ENCODE measurements around the gene CHCT1.
"Not testable (repeated sequence)": the region's sequence is repeated elsewhere in the genome, so short reads cannot be mapped to it uniquely, and the experiment has no call there.

Gene CHCT1

DNA sequence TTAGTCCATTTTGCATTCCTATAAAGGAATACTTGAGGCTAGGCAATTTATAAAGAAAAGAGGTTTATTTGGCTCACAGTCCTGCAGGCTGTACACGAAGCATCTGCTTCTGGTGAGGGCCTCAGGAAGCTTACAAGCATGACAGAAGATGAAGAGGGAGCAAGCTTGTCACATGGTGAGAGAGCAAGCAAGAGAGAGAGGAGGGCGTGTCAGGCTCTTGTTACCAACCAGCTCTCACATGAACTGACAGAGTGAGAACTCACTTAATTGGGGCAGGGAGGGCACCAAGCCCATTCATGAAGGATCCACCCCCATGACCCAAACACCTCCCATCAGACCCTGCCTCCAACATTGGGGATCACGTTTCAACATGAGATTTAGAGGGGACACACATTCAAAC, 1.6 kb downstream of the CHCT1 start:
- H3K27ac ChIP-seq (ENCODE audit: low read length) = no peak overlapping the region
- WGBS (ENCODE audit: insufficient coverage, insufficient read length) = no CpG with 5 or more reads among the region's 3 CpGs
- no peaks in the 10 kb centered on the region for H3K9me3 ChIP-seq (ENCODE audit: control insufficient read depth, insufficient read depth, low read length)

DNA sequence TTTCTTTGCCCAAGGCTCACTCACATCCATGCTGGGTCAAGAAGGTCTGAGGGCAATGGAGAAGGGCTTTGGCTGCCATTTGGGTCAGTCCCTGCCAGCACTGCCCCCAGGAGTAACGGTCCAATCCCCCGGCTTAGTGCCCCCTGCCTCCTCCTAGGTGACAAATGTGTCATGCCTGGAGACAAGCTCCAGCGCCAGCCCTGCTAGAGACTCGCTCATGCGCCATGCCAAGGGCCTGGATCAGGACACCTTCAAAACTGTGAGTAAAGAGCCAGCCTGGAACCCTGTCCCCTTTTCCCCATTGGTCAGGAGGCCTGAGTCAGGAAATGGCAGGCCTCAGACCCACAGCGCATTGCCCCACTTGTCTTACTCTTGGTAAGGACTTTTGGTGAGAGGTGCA, 3.3 kb downstream of the CHCT1 start:
- Histone ChIP-seq H3K9me3 (ENCODE audit: control insufficient read depth, insufficient read depth, low read length) (no peaks in the 10 kb centered on the region), H3K27ac (ENCODE audit: low read length) (no peak overlapping the region), H3K4me3 (ENCODE audit: low read length) (no peak overlapping the region), H3K4me1 (ENCODE audit: control insufficient read depth, insufficient read depth, low read length) (peaks cover 4% of the 10 kb centered on the region), H3K36me3 (ENCODE audit: control insufficient read depth, insufficient read depth, low read length) (no peaks in the 10 kb centered on the region), H3K27me3 (ENCODE audit: control insufficient read depth, insufficient read depth, low read length) (no peaks in the 10 kb centered on the region; the same call in 1 of the 2 replicates)
- no CpG with 5 or more reads among the region's 6 CpGs for WGBS (ENCODE audit: insufficient coverage, insufficient read length)
- DNase-seq (ENCODE audit: low read depth, low spot score) = no peak

More for the DNA sequence above, 1.6 kb downstream of the CHCT1 start:
- H3K36me3 ChIP-seq (ENCODE audit: control insufficient read depth, insufficient read depth, low read length) = no peaks in the 10 kb centered on the region
- no peaks in the 10 kb centered on the region; the same call in 1 of the 2 replicates for H3K27me3 ChIP-seq (ENCODE audit: control insufficient read depth, insufficient read depth, low read length)
- no peak for DNase-seq (ENCODE audit: low read depth, low spot score)
- H3K4me1 ChIP-seq (ENCODE audit: control insufficient read depth, insufficient read depth, low read length) = peaks cover 4% of the 10 kb centered on the region; the same call in 1 of the 2 replicates
- no peak overlapping the region for H3K4me3 ChIP-seq (ENCODE audit: low read length)

DNA sequence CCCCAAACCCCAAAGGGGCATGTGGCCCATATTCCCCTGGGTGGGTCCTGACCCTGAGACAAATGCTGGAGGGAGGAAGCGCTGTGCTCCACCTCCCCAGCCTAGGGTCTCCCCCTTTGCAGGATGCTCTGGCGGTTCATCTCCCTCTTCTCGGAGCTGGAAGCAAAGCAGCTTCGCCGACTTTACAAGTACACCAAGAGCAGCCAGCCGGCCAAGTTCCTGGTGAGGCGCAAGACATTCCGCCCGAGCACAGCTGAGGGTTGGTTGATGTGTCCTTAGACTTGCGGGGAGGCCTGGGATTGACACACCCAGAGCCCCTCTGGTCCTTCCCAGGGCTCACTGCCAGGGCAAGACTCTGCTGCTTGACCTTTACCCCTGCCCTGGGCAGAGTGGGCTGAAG, 4.3 kb downstream of the CHCT1 start:
- H3K9me3 ChIP-seq (ENCODE audit: control insufficient read depth, insufficient read depth, low read length) = no peaks in the 10 kb centered on the region
- peaks cover 4% of the 10 kb centered on the region for H3K4me1 ChIP-seq (ENCODE audit: control insufficient read depth, insufficient read depth, low read length)
- no peaks in the 10 kb centered on the region for H3K36me3 ChIP-seq (ENCODE audit: control insufficient read depth, insufficient read depth, low read length)
- H3K4me3 ChIP-seq (ENCODE audit: low read length) = no peak overlapping the region
- no peaks in the 10 kb centered on the region; the same call in 1 of the 2 replicates for H3K27me3 ChIP-seq (ENCODE audit: control insufficient read depth, insufficient read depth, low read length)
- H3K27ac ChIP-seq (ENCODE audit: low read length) = no peak overlapping the region
- no peak for DNase-seq (ENCODE audit: low read depth, low spot score)
- no CpG with 5 or more reads among the region's 10 CpGs for WGBS (ENCODE audit: insufficient coverage, insufficient read length)

DNA sequence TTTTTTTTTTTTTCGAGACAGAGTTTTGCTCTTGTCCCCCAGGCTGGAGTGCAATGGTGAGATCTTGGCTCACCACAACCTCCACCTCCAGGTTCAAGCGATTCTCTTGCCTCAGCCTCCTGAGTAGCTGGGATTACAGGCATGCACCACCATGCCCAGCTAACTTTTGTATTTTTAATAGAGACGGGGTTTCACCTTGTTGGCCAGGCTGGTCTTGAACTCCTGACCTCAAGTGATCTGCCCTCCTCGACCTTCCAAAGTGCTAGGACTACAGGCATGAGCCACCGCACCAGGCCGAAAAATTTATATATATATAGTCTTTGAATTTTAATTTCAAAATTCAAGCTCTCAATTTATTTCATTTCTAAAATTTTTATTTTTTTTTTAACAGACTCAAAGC, 6.2 kb downstream of the CHCT1 start:
- not testable (repeated sequence) for H3K4me3 ChIP-seq (ENCODE audit: low read length); H3K36me3 ChIP-seq (ENCODE audit: control insufficient read depth, insufficient read depth, low read length); DNase-seq (ENCODE audit: low read depth, low spot score); H3K27ac ChIP-seq (ENCODE audit: low read length); H3K4me1 ChIP-seq (ENCODE audit: control insufficient read depth, insufficient read depth, low read length); H3K9me3 ChIP-seq (ENCODE audit: control insufficient read depth, insufficient read depth, low read length); H3K27me3 ChIP-seq (ENCODE audit: control insufficient read depth, insufficient read depth, low read length)
- no CpG with 5 or more reads among the region's 6 CpGs for WGBS (ENCODE audit: insufficient coverage, insufficient read length)

DNA sequence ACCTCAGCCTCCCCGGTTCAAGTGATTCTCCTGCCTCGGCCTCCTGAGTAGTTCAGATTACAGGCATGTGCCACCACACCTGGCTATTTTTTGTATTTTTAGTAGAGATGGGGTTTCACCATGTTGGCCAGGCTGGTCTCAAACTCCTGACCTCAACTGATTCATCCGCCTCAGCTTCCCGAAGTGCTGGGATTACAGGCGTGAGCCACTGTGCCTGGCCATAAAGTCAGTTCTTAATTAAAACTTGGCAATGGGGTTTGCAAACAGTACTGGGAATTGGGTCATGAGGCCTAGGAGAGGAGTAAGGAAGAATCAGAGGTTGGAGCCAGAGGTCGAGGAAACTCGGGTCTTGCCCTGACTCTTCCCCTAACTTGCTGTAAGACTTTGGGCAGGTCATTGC, 8.3 kb downstream of the CHCT1 start:
- H3K36me3 ChIP-seq (ENCODE audit: control insufficient read depth, insufficient read depth, low read length); H3K27ac ChIP-seq (ENCODE audit: low read length); DNase-seq (ENCODE audit: low read depth, low spot score); H3K27me3 ChIP-seq (ENCODE audit: control insufficient read depth, insufficient read depth, low read length); H3K4me1 ChIP-seq (ENCODE audit: control insufficient read depth, insufficient read depth, low read length); H3K4me3 ChIP-seq (ENCODE audit: low read length); H3K9me3 ChIP-seq (ENCODE audit: control insufficient read depth, insufficient read depth, low read length): not testable (repeated sequence)
- no CpG with 5 or more reads among the region's 7 CpGs for WGBS (ENCODE audit: insufficient coverage, insufficient read length)

DNA sequence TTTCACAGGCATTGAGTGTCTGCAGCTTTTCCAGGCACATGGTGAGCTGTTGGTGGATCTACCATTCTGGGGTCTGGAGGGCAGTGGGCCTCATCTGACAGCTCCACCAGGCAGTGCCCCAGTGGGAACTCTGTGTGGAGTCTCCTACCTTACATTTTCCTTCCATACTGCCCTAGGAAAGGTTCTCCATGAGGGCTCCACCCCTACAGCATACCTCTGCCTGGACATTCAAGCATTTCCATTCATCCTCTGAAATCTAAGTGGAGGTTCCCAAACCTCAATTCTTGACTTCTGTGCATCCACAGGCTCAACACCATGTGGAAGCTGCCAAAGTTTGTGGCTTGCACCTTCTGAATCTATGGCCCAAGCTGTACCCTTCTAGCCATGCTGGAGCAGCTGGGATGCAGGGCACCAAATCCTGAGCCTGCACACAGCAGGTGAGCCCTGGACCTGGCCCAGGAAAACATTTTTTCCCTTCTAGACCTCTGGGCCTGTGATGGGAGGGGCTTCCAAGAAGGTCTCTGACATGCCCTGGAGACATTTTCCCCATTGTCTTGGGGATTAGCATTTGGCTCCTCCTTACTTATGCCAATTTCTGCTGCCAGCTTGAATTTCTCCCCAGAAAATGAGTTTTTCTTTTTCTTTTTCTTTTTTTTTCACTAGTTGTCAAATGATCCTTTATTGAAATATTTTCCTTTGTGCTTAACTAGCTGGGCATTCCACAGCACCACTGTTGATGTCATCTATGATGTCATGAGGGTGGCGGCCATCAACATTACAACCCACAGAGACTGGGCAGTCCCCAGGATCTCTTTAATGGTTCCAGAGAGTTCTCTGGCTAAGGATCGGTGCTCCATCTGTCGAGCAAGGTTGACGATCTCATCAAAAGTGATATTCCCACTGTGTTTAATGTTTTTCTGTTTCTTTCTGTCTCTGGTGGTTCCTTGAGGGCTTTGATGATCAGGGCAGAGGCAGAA, 11.0 kb downstream of the CHCT1 start:
- DNase-seq (ENCODE audit: low read depth, low spot score); H3K36me3 ChIP-seq (ENCODE audit: control insufficient read depth, insufficient read depth, low read length); H3K27me3 ChIP-seq (ENCODE audit: control insufficient read depth, insufficient read depth, low read length); H3K4me3 ChIP-seq (ENCODE audit: low read length); H3K9me3 ChIP-seq (ENCODE audit: control insufficient read depth, insufficient read depth, low read length); H3K4me1 ChIP-seq (ENCODE audit: control insufficient read depth, insufficient read depth, low read length); H3K27ac ChIP-seq (ENCODE audit: low read length): not testable (repeated sequence)
- no CpG with 5 or more reads among the region's 4 CpGs for WGBS (ENCODE audit: insufficient coverage, insufficient read length)

DNA sequence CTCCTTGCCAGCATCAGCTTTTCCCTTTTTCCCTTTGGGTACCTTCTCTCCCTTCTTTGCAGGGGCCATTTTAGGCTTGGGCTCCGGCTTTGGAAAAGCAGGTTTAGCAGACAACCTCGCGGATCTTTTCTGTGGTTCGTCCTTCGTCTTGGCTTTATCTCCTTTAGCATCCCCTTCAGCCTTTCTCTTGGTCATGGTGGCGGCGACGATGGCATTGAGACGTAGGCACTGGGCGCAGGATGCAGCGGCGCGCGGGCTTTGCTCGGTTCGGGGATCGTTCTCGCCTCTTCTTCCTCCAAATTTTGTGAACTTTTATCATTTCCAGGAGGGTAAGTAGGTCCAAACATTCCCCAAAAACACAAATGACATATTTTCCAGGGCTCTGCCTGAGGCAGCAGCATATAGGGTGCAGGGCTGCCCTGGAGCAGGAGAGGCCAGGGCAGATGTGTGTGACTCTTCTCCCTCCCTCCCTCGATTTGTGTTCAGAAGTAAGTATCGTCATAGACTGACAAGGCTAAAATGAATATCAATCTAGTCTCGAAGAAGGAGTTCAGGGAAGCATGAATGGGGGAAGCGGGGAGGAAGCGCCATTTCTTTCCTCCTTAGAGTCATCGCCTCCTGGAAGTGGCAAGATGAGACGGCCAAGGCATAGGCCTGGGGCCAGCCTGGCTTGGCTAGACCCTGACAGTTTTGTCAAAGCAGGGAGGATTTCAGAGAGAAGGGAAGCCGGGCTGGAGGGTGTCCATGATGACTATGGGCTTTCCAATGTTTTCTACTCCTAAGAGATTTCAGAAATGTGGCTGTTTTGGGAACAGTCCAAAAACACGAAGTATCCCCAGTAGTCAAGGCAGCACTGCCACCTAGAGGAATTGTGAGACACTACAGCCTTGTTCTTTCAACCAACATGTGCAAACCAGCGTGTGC, 13.2 kb downstream of the CHCT1 start:
- Histone ChIP-seq H3K27ac (ENCODE audit: low read length) (no peak overlapping the region), H3K4me1 (ENCODE audit: control insufficient read depth, insufficient read depth, low read length) (no peaks in the 10 kb centered on the region), H3K36me3 (ENCODE audit: control insufficient read depth, insufficient read depth, low read length) (no peaks in the 10 kb centered on the region), H3K9me3 (ENCODE audit: control insufficient read depth, insufficient read depth, low read length) (peaks cover 2% of the 10 kb centered on the region), H3K4me3 (ENCODE audit: low read length) (no peak overlapping the region), H3K27me3 (ENCODE audit: control insufficient read depth, insufficient read depth, low read length) (no peaks in the 10 kb centered on the region)
- DNase-seq (ENCODE audit: low read depth, low spot score) = peak; percentile 60
- WGBS (ENCODE audit: insufficient coverage, insufficient read length) = no CpG with 5 or more reads among the region's 28 CpGs

DNA sequence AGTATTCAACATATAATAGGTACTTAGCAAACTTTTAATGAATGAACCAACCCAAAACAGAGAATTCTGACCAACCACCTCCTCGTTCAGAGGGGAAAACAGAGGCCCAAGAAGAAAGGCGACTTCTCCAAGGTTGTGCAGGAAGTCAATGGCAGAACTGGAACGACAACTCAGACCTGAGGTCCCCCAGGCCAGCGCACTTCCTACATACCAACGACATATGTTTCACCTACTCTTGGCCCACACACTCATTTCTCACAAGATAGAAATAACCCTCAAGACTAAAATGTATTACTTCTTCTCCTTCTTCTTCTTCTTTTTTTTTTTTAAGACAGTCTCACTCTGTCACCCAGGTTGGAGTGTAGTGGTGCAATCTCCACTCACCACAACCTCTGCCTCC, 14.4 kb downstream of the CHCT1 start:
- Histone ChIP-seq H3K36me3 (ENCODE audit: control insufficient read depth, insufficient read depth, low read length) (no peaks in the 10 kb centered on the region), H3K9me3 (ENCODE audit: control insufficient read depth, insufficient read depth, low read length) (peaks cover 2% of the 10 kb centered on the region), H3K27me3 (ENCODE audit: control insufficient read depth, insufficient read depth, low read length) (no peaks in the 10 kb centered on the region), H3K27ac (ENCODE audit: low read length) (no peak overlapping the region), H3K4me1 (ENCODE audit: control insufficient read depth, insufficient read depth, low read length) (no peaks in the 10 kb centered on the region), H3K4me3 (ENCODE audit: low read length) (no peak overlapping the region)
- no CpG with 5 or more reads among the region's 5 CpGs for WGBS (ENCODE audit: insufficient coverage, insufficient read length)
- no peak for DNase-seq (ENCODE audit: low read depth, low spot score)

DNA sequence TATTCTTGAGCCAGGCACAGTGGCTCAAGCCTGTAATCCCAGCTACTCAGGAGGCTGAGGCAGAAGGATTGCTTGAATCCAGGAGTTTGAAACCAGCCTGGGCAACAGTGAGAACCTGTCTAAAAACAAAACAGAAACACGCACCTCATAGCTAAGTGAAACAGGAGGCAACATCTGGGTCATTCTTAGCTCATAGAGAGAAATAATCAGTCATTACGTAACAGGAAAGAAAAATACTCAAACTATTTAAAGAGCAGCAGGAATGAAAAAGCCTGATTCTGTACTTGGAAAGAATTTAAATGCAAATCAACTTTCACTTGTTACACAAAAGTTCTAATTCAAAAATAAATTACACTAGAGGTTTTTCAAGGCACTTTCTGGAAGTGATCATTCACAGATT, 17.2 kb downstream of the CHCT1 start:
- WGBS (ENCODE audit: insufficient coverage, insufficient read length) = no CpG with 5 or more reads among the region's 2 CpGs
- Histone ChIP-seq H3K4me1 (ENCODE audit: control insufficient read depth, insufficient read depth, low read length) (no peaks in the 10 kb centered on the region), H3K4me3 (ENCODE audit: low read length) (no peak overlapping the region), H3K27ac (ENCODE audit: low read length) (no peak overlapping the region), H3K9me3 (ENCODE audit: control insufficient read depth, insufficient read depth, low read length) (no peaks in the 10 kb centered on the region; the same call in 1 of the 2 replicates), H3K36me3 (ENCODE audit: control insufficient read depth, insufficient read depth, low read length) (no peaks in the 10 kb centered on the region), H3K27me3 (ENCODE audit: control insufficient read depth, insufficient read depth, low read length) (no peaks in the 10 kb centered on the region)
- DNase-seq (ENCODE audit: low read depth, low spot score) = no peak

Measured in iPS DF 6.9 (cell line).